GOT3 (cell line): Measurements from ENCODE around the gene STOML1.

Experiments used
- DNase-seq: peaks from one replicate; lab custom pipeline; 2025; ENCODE audit warnings: mixed read lengths; lab: John Stamatoyannopoulos, UW

The STOML1 gene

DNA sequence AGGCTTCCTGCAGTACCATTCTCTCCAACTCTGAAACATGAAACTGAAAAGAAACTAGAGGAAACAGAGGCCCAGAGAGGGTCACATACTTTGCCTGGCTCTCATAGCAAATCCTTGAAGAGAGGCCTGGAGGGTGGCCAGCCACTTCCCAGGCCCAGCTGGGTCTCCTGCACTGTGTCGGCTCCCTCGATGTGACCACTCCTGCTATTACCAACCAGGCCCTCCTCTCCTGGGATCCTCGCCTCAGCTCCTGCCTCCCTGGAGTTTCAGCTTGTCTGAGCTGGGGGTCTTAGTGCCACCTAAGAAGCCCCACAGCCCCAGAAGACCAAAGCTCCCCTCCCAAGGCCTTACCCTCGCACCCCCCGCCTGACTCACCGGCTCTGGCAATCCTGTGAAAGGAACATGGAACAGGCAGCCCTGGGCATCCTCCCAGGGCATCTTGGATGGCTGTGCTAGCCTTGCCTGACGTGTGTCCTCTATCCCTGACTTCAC lies 61.3 kb downstream of the STOML1 start:
- DNase-seq = no peak

- DNase-seq = no peak
These were observed 61.7 kb downstream of the STOML1 start for GRCh38 chr15:73930371-73930770.

DNA sequence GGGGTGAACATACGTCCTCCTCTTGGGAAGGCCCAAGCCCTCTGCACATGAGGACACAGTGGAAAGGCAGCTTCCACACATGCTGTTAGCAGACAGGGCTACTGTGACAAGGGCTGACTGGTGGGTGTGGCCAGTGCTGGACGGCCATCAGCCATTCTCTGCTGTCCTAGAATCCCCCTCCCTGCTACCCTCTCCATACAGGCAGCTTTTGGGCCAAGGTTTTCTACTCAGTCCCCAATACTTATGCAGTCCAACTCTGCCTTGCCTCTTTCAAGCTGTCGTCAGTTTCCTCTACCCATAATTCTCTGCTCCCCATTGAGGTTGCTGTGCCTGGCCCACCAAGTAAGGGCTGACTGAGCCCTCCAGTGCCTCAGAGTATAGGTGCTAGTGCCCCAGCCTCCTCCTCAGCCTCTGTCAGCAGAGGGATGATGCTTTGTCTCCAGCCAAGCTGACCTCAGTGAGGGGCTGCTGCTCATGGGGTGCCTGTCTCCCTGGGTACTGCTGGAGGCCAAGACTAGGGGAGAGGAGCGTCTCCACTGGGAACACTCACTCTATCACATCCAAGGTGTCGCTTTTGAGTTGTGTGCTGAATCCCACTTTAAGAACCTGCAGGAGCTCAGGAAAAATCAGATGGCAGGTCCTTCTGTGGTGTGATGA lies 63.0 kb downstream of the STOML1 start:
- DNase-seq = no peak
